ENCODE results near the gene EIF1B.

GRCh38 chr3:40332684-40333083, 23.2 kb downstream of the EIF1B start:
- no peak for TF ChIP-seq CTCF (IDR thresholded peaks at IDR 0.05; ENCODE audit: low read depth, low read length)
- no peak for TF ChIP-seq POLR2A (IDR thresholded peaks at IDR 0.05; ENCODE audit: extremely low read depth, insufficient read length)
- no peak for TF ChIP-seq MAX (IDR thresholded peaks at IDR 0.05; ENCODE audit: low read depth, low read length)
- no peak for TF ChIP-seq MYC (IDR thresholded peaks at IDR 0.05; ENCODE audit: low read depth, low read length)
